ENCODE measurements around the gene CFAP157.
A peak's percentile ranks its signal among the peaks of the same experiment; 100 is the strongest.

The CFAP157 gene

GRCh38 chr9:127735530-127736185 is 28.9 kb downstream of the CFAP157 start:
- no peak for DNase-seq (ENCODE audit: low read depth)
- TF ChIP-seq, protein P1, sequence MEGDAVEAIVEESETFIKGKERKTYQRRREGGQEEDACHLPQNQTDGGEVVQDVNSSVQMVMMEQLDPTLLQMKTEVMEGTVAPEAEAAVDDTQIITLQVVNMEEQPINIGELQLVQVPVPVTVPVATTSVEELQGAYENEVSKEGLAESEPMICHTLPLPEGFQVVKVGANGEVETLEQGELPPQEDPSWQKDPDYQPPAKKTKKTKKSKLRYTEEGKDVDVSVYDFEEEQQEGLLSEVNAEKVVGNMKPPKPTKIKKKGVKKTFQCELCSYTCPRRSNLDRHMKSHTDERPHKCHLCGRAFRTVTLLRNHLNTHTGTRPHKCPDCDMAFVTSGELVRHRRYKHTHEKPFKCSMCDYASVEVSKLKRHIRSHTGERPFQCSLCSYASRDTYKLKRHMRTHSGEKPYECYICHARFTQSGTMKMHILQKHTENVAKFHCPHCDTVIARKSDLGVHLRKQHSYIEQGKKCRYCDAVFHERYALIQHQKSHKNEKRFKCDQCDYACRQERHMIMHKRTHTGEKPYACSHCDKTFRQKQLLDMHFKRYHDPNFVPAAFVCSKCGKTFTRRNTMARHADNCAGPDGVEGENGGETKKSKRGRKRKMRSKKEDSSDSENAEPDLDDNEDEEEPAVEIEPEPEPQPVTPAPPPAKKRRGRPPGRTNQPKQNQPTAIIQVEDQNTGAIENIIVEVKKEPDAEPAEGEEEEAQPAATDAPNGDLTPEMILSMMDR (conservative IDR thresholded peaks at IDR 0.05; ENCODE audit: low read length): no peak
- no peak overlapping the region for H3K4me3 ChIP-seq (ENCODE audit: low read length)

DNA sequence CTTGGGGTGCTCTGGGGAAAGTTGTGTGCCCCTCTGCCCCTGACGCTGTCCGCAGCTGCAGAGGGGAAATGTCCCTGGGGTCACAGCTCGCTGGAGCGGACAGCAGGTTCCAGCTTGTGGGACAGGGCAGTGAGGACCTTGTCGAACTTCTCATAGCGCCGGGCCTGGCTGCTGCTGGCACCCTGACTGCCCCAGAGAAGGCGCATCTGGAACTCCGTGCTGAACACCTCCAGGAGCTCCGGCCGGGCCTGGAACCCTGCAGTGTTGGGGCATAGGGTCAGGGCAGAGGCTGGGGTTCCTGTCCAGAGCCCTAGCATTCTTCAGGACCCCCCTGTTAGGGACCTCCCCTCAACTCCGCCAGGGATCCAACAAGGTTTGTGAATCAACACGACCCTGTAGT is 31.9 kb downstream of the CFAP157 start:
- H3K4me3 ChIP-seq (ENCODE audit: low read length): no peak overlapping the region
- DNase-seq (ENCODE audit: low read depth): no peak
- TF ChIP-seq, protein P1 (conservative IDR thresholded peaks at IDR 0.05; ENCODE audit: low read length): no peak

- TF ChIP-seq, protein P1 (conservative IDR thresholded peaks at IDR 0.05; ENCODE audit: low read length): no peak
- H3K4me3 ChIP-seq (ENCODE audit: low read length): no peak overlapping the region
- DNase-seq (ENCODE audit: low read depth): peak; percentile 17
Observed at GRCh38 chr9:127739614-127740330, 33.0 kb downstream of the CFAP157 start.

- peak overlapping the region; percentile 44 for H3K4me3 ChIP-seq (ENCODE audit: low read length)
- peak; percentile 51 for DNase-seq (ENCODE audit: low read depth)
- TF ChIP-seq, protein P1 (conservative IDR thresholded peaks at IDR 0.05; ENCODE audit: low read length): no peak
Observed at GRCh38 chr9:127741831-127742434, 35.1 kb downstream of the CFAP157 start.

GRCh38 chr9:127742435-127743088 is 35.8 kb downstream of the CFAP157 start:
- H3K4me3 ChIP-seq (ENCODE audit: low read length): peak overlapping the region; percentile 44
- TF ChIP-seq, protein P1 (conservative IDR thresholded peaks at IDR 0.05; ENCODE audit: low read length): no peak
- peak; percentile 67 for DNase-seq (ENCODE audit: low read depth)

DNA sequence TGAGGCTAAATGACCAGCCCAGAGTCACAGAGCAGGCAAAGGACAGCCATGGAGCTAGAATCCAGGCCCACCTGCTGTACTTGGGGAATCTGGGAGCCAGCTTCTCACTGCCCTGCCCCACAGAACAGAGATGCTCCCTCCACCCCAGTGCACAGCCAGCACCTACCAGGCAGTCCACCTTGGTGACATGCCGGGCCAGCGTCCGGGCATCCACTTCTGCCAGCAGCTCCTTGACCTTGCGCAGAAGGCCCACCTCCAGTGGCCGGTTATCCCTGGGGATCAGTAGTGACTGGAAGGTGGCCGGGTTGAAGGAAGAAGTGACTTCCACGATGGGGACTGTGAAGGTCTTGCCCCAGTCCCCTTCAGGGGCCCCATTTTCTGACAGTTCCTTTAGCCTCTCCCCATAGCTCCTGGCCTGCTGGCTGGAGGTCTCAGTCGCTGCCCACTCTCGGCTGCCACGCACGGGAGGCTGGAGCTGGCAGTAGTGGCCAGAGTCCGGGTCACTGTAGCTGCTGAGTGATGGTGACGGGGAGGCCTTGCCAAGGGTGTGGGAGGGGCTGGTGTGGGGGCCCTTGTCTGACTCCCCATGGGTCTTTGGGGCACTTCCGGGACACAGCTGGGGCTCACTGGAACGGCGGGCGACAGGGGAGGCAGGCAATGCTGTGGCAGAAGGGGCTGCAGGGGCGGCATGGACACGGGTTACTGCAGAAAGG is 37.8 kb downstream of the CFAP157 start:
- no peak for DNase-seq (ENCODE audit: low read depth)
- H3K4me3 ChIP-seq (ENCODE audit: low read length): no peak overlapping the region
- TF ChIP-seq, protein P1 (conservative IDR thresholded peaks at IDR 0.05; ENCODE audit: low read length): no peak

All from AG10803 (cell line).